GM21423 (cell line): ENCODE results near the gene RAB8A.
"Not testable (repeated sequence)": the region's sequence is repeated elsewhere in the genome, so short reads cannot be mapped to it uniquely, and the experiment has no call there.

Source experiments
- ATAC-seq: cut with Tn5 transposase; IDR thresholded peaks from one replicate; pipeline ENCODE4 v1.9.1; 2021; ENCODE audit warnings: mild to moderate bottlenecking, moderate library complexity; ENCODE audit not compliant: unreplicated experiment

Gene RAB8A

GRCh38 chr19:16167055-16167454 lies 55.4 kb downstream of the RAB8A start:
- ATAC-seq, result no peak

- no peak for ATAC-seq
Observed at GRCh38 chr19:16168465-16169081, 56.9 kb downstream of the RAB8A start.

GRCh38 chr19:16170134-16170533 lies 58.4 kb downstream of the RAB8A start:
- no peak for ATAC-seq

- ATAC-seq, result no peak
Observed at GRCh38 chr19:16175954-16176353, 64.3 kb downstream of the RAB8A start.

GRCh38 chr19:16178866-16179265 lies 67.2 kb downstream of the RAB8A start:
- ATAC-seq, result not testable (repeated sequence)

- ATAC-seq, result no peak
Observed at GRCh38 chr19:16180611-16181010, 68.9 kb downstream of the RAB8A start.
